A673 (cell line): ENCODE data around the gene EGR4. TPM values are rescaled to one million over a fixed set of nuclear protein-coding genes. Genes with fewer than 3 reads are reported as not detected.

Source experiments
- BruUV-seq: library from RNA; stranded (reverse); fragments of 400-500 nt; replicated peaks from 2 replicates; lab custom pipeline; 2021; lab: Mats Ljungman, UMichigan
- CTCF ChIA-PET: fragments of 300-600 bp; sonication (Branson Sonifier 250); formaldehyde crosslinking; loops from one replicate; lab custom pipeline; 2022; ENCODE audit warnings: antibody characterized with exemption; lab: Charles Lee
- POLR2A ChIA-PET: fragments of 300-600 bp; sonication (Branson Sonifier 250); formaldehyde crosslinking; loops from one replicate; lab custom pipeline; 2022; ENCODE audit warnings: antibody characterized with exemption; ENCODE audit not compliant: low non-redundant PET; lab: Charles Lee
- DNase-seq: peaks from one replicate; pipeline ENCODE4 v3.0.0-alpha.2; 2015; ENCODE audit warnings: low spot score
- H3K27ac ChIP-seq: fragments of 200-600 bp; sonication (generic); 2 replicates; pipeline ENCODE4 v1.5.1; 2016; ENCODE audit warnings: mixed run types, low read depth, mild to moderate bottlenecking, mixed read lengths, antibody characterized with exemption, low read length; ENCODE audit not compliant: poor library complexity, severe bottlenecking
- H3K27me3 ChIP-seq: fragments of 200-600 bp; sonication (generic); replicated peaks from 2 replicates; pipeline ENCODE4 v1.6.1; 2017; ENCODE audit warnings: mixed run types, low read depth, mild to moderate bottlenecking, mixed read lengths, antibody characterized with exemption, low read length; ENCODE audit not compliant: insufficient read depth, poor library complexity
- H3K36me3 ChIP-seq: fragments of 200-600 bp; sonication (generic); 2 replicates; pipeline ENCODE4 v1.6.1; 2016; ENCODE audit warnings: mixed run types, mild to moderate bottlenecking, mixed read lengths, antibody characterized with exemption, low read length; ENCODE audit not compliant: insufficient read depth, poor library complexity, severe bottlenecking
- H3K4me1 ChIP-seq: fragments of 200-600 bp; sonication (generic); 2 replicates; pipeline ENCODE4 v1.6.1; 2017; ENCODE audit warnings: mixed run types, mild to moderate bottlenecking, mixed read lengths, antibody characterized with exemption, low read length; ENCODE audit not compliant: insufficient read depth, poor library complexity, severe bottlenecking
- H3K4me3 ChIP-seq: fragments of 200-600 bp; sonication (generic); 2 replicates; pipeline ENCODE4 v1.5.1; 2016; ENCODE audit warnings: low read depth, mixed run types, mild to moderate bottlenecking, mixed read lengths, low read length; ENCODE audit not compliant: poor library complexity, severe bottlenecking
- H3K9me3 ChIP-seq: fragments of 200-600 bp; sonication (generic); 2 replicates; pipeline ENCODE4 v1.6.1; 2016; ENCODE audit warnings: mixed run types, low read depth, mild to moderate bottlenecking, mixed read lengths, antibody characterized with exemption, low read length; ENCODE audit not compliant: poor library complexity, severe bottlenecking
- EZH2 ChIP-seq: fragments of 200-600 bp; sonication (generic); IDR thresholded peaks from 2 replicates; pipeline ENCODE4 v1.6.1; 2017; ENCODE audit warnings: borderline replicate concordance, low read depth, mild to moderate bottlenecking, mixed read lengths, antibody characterized with exemption, low read length; ENCODE audit not compliant: poor library complexity, severe bottlenecking
- intact Hi-C: fragments of 100-400 bp; cut with micrococcal nuclease; formaldehyde crosslinking; loops from one replicate; pipeline ENCODE4 v1.10.0; 2022; ENCODE audit not compliant: unreplicated experiment
- total RNA-seq: library from RNA; stranded (reverse); gene quantifications from 2 replicates; pipeline ENCODE4 v1.2.3, GENCODE V29; 2021
- TF ChIP-seq, protein P1 (sequence below): fragments of 300-800, 200-600 bp; sonication (generic); conservative IDR thresholded peaks from 2 replicates; pipeline ENCODE4 v1.5.1; 2017; ENCODE audit warnings: low read depth, mild to moderate bottlenecking, antibody characterized with exemption, low read length, moderate library complexity, mixed read lengths

EGR4 gene
- total RNA-seq, 1 experiment from 2014 or later, result 1.9 TPM

DNA sequence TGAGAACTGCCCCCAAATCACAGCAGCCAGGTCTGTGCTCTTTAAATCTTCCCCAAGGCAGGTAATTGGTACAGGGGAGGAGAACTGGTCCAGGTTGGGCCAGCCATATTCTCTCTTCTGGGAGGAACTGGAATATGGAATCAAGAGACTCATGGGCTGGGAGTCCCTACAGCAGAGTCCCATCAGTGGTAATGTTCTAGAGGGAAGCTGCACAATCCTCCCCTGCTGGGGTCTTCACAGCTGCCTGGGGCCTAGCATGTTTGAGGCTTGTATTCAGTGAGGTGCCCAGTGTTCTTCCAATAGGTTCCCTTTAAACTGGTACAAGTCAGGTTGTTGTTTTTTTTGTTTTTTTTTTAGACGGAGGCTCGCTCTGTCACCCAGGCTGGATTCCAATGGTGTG lies 21.1 kb upstream of the EGR4 start:
- Histone ChIP-seq H3K36me3 (no peaks in the 10 kb centered on the region), H3K27ac (no peak overlapping the region), H3K27me3 (no peaks in the 10 kb centered on the region), H3K4me3 (no peak overlapping the region), H3K4me1 (no peaks in the 10 kb centered on the region), H3K9me3 (no peaks in the 10 kb centered on the region)
- no peak for TF ChIP-seq EZH2
- TF ChIP-seq, protein P1, sequence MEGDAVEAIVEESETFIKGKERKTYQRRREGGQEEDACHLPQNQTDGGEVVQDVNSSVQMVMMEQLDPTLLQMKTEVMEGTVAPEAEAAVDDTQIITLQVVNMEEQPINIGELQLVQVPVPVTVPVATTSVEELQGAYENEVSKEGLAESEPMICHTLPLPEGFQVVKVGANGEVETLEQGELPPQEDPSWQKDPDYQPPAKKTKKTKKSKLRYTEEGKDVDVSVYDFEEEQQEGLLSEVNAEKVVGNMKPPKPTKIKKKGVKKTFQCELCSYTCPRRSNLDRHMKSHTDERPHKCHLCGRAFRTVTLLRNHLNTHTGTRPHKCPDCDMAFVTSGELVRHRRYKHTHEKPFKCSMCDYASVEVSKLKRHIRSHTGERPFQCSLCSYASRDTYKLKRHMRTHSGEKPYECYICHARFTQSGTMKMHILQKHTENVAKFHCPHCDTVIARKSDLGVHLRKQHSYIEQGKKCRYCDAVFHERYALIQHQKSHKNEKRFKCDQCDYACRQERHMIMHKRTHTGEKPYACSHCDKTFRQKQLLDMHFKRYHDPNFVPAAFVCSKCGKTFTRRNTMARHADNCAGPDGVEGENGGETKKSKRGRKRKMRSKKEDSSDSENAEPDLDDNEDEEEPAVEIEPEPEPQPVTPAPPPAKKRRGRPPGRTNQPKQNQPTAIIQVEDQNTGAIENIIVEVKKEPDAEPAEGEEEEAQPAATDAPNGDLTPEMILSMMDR, result no peak
- no TSS peak for BruUV-seq
- CTCF ChIA-PET, result no interaction called here
- intact Hi-C loops, result no loop called here
- POLR2A ChIA-PET, result no interaction called here
- DNase-seq, result no peak

DNA sequence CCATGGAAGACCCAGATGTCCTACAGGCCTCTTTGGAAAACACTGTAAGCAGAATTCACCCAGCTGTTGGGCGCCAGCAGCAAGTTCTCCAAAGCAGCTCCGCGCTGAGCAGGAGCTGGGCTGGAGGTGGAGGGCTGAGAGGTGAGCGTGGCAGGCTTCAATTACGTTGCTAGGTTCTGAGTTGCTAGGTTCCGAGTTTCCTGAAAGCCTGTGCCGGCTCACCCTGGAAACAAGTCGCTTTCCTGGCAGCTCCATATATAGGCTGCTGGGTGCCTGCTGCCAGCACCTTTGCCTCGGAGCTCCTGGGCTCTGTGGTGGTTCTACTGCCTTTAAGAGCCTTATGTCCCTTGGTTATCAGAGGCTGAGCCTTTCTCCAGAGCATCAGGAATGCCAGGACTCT lies 14.4 kb upstream of the EGR4 start:
- Histone ChIP-seq H3K4me3 (no peak overlapping the region), H3K27me3 (peaks cover 4% of the 10 kb centered on the region), H3K4me1 (no peaks in the 10 kb centered on the region), H3K36me3 (no peaks in the 10 kb centered on the region), H3K9me3 (no peaks in the 10 kb centered on the region), H3K27ac (no peak overlapping the region)
- CTCF ChIA-PET, result no interaction called here
- no TSS peak for BruUV-seq
- intact Hi-C loops, result no loop called here
- POLR2A ChIA-PET, result no interaction called here
- TF ChIP-seq, protein P1, result no peak
- no peak for TF ChIP-seq EZH2
- DNase-seq, result no peak

DNA sequence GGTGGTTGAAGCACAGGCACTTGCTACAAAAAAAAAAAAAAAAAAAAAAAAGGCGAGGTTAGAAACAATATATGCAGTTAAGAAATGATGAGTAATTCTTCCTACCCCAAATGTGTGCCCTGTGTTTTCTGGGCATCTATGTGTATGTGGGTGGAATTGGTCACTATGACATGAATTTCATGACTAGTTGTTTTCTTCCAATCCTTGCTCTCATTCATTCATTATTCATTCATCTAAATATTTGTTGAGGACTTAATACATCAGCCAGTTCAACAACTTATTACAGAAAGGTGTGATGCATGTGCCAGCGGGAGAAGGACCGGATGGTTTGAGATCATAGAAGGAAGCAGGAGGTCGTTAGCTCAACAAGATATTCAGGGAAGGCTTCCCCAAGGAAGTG lies 8.3 kb upstream of the EGR4 start:
- Histone ChIP-seq H3K9me3 (no peaks in the 10 kb centered on the region), H3K36me3 (no peaks in the 10 kb centered on the region), H3K4me1 (no peaks in the 10 kb centered on the region), H3K4me3 (no peak overlapping the region), H3K27ac (no peak overlapping the region), H3K27me3 (peaks cover 10% of the 10 kb centered on the region)
- ChIA-PET POLR2A (no interaction called here), CTCF (no interaction called here)
- DNase-seq, result no peak
- no TSS peak for BruUV-seq
- TF ChIP-seq, protein P1, result no peak
- no peak for TF ChIP-seq EZH2
- intact Hi-C loops, result no loop called here
